Stimulated activated CD4-positive, alpha-beta T cell treated with anti-CD3 and anti-CD28 coated beads, Interleukin-15, amount 100 ng/mL, for 1 hour (primary cell): Measurements from ENCODE around the gene SPDYC.

Source experiments
- DNase-seq, 2 donors: peaks; one replicate each; pipeline ENCODE4 v3.0.0-alpha.2; 2020; ENCODE audit warnings: low read depth in 1 of 2, low spot score in 1 of 2

Gene SPDYC

DNA sequence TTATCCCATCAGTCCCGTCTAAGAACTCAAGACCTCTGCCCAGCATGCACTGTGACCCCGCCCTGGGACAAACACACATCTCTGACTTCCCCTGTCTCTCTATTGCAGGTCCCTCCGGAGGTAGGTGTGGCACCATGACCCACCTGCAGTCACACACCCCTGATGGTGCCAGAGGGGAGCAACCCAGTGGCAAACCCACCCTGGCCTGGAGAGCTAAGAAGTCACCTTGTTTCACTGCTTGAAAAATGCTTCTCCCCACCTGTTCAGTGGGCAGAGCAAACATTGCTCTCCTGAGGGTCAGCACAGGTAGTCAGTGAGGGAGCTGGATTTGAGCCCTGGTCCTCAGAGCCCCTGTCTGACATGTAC, 35.6 kb downstream of the SPDYC start:
- DNase-seq, result no peak

DNA sequence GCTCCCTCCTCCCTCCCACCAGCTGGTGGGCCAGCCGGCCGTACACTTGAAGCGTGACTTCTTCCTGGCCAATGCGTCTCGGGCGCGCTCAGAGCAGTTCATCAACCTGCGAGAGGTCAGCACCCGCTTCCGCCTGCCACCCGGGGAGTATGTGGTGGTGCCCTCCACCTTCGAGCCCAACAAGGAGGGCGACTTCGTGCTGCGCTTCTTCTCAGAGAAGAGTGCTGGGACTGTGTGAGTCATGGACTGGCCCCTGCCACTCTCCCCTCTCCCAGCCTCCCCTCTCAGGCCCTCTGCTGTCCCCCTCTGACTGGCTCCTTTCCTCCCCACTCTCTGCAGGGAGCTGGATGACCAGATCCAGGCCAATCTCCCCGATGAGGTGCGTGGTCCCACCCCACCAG, 36.4 kb downstream of the SPDYC start:
- no peak for DNase-seq

- no peak for DNase-seq
These were observed 36.9 kb downstream of the SPDYC start for GRCh38 chr11:65206901-65207300.

DNA sequence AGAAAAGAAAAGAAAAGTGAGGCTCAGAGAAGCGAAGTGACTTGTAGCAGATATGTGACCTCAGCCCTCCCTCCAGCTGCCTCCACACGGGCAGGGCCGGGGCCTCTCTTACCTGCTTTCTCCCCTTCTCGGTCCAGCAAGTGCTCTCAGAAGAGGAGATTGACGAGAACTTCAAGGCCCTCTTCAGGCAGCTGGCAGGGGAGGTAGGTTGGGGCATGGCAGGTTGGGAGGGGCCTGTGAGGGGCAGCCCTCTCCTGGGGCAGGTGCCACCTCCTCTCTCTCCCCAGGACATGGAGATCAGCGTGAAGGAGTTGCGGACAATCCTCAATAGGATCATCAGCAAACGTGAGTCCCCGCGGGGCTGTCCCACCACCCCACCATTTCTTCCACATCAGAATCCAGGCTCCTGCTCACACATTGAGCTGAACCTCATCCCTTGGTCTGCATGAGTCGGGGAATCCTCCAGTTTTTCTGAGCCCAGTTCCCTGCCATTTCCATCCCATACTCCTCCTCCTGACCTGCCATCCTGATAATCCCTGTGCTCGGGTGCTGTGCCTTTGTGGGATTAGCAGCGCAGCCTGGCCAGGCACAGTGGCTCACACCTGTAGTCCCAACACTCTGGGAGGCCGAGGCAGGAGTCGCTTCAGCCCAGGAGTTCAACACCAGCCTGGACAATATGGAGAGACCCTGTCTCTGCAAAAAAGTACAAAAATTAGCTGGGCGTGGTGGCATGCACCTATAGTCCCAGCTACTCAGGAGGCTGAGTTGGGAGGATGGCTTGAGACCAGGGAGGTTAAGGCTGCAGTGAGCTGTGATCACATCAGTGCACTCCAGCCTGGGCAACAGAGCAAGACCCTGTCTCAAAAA, 38.1 kb downstream of the SPDYC start:
- DNase-seq, result no peak

DNA sequence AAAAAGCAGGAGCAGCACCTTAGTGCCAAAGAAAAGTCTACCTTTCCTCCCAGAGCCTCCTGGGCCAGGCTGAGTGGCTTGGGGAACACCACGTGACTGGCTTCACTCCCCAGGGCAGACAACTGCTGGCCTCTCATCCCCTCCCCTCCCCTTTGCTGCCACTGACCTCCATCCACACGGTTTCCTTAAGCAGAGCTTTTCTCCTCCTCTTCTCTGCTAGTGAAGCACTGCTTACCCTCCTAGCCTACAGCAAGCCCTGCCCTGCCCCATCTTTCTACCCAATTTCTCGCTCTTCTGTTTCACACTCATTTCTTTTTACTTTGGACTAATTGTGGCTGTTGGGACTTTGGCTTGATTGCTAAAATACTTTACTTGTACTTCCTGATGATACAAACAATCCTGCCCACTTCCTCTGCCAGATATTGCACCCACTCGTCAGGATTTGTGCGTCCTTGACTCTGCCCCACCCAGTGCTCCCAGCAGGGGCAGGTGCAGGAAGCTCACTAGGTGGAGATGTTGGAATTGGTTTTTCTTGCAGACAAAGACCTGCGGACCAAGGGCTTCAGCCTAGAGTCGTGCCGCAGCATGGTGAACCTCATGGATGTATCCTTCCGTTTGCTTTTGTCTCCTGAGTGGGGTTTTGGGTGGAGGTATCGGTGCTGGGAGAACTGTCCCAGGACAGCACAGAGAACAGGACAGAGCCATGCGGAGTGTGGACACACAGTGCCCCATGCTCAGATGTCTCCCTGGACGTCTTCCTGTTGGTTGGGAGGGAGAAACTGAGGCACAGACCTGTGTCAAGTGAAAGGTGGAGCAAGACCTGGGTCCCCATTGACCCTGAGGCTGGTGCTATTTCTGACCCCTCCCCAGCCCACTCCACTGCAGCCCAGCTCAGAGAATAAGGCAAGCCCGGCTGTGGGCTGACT, 39.0 kb downstream of the SPDYC start:
- no peak for DNase-seq

- no peak for DNase-seq
These were observed 39.8 kb downstream of the SPDYC start for GRCh38 chr11:65209711-65210360.

GRCh38 chr11:65210361-65210731, 40.3 kb downstream of the SPDYC start:
- no peak for DNase-seq

- no peak for DNase-seq
These were observed 40.7 kb downstream of the SPDYC start for GRCh38 chr11:65210748-65211147.

DNA sequence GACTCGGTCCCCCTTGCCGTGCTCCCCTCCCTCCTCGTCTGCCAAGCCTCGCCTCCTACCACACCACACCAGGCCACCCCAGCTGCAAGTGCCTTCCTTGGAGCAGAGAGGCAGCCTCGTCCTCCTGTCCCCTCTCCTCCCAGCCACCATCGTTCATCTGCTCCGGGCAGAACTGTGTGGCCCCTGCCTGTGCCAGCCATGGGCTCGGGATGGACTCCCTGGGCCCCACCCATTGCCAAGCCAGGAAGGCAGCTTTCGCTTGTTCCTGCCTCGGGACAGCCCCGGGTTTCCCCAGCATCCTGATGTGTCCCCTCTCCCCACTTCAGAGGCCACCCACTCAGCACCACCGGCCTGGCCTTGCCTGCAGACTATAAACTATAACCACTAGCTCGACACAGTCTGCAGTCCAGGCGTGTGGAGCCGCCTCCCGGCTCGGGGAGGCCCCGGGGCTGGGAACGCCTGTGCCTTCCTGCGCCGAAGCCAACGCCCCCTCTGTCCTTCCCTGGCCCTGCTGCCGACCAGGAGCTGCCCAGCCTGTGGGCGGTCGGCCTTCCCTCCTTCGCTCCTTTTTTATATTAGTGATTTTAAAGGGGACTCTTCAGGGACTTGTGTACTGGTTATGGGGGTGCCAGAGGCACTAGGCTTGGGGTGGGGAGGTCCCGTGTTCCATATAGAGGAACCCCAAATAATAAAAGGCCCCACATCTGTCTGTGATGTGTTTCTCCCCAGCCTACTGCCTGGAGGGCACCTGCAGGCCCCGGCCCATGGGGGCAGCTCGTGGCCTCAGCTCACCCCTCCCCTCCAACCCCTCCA, 41.5 kb downstream of the SPDYC start:
- DNase-seq, result no peak

DNA sequence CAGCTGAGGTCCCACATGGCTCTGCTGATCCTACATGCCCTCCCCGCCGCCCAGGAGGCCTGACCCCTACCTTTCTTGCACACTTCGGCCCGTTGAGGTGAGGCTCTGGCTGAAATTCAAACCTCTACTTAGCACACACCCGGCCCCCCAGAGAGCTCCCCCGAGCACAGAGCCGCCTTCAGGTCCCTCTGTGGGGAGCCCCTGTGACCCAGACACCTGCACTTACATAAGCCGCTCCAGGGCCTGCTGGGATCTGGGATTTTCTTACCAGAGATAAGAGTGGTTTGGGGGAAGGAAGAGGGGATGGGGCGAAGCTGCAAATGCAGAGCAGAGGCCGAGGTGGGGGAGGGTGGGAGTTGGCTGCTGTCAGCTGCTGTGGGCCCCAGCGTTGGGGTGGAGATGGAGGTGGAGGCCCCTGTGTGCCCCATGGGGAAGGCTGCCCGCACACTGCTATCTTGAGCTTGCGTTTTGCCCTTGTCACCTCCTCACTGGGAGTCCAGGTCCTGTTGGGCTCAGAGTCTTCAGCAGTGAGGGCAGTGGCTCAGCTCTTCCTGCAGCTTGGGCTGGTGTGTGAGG, 42.3 kb downstream of the SPDYC start:
- no peak for DNase-seq

DNA sequence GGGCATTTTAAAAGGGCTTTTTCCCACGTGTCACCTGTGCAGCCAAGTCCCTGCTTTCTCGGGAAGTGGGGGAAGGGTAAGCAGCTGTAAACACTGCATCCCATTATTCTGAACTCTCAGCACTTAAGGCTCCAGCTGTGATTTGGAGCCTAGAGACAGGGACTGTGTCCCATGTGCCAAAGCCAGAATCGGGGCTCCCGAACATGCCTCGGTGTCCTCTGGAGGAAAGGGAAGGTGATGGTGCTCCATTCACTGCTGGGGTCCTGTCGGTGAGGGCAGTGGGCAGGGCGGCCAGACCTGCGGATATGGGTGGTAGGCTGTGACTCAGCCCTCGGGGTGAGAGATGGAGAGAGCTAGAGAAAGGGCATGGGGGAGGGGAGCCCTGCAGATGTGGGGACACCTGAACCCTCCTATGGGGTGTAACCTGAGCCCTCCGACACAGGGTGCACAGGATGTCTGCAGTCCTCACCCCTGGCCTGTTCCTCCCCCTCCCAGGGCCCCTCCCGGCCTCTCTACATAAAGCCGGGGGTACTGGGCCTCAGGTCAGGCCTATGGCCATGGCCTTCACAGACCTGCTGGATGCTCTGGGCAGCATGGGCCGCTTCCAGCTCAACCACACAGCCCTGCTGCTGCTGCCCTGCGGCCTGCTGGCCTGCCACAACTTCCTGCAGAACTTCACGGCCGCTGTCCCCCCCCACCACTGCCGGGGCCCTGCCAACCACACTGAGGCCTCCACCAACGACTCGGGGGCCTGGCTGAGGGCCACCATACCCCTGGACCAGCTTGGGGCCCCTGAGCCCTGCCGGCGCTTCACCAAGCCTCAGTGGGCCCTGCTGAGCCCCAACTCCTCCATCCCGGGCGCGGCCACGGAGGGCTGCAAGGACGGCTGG, 43.5 kb downstream of the SPDYC start:
- DNase-seq, result no peak

DNA sequence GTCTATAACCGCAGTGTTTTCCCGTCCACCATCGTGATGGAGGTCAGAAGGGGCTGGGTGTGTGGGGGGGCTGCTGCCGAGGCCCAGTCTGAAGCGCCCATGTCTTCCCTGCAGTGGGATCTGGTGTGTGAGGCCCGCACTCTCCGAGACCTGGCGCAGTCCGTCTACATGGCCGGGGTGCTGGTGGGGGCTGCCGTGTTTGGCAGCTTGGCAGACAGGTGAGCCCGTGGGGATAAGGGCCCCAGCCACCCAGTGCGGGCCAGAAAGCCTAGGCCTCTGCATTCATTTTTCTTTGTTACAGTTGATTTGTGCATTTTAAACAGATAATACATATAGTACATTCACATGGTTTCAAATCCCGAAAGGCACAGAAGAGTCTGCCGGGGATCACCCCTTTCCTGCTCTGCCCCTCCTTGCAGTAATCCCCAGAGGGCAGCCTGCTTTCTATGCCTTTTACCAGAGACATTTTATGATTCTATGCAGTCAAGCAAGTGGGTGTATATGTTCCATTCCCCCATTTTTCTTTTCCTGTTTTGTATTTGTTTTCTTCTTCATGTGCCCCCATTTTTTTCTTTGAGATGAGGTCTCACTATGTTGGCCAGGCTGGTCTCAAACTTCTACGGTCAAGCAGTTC, 44.3 kb downstream of the SPDYC start:
- DNase-seq, result no peak

DNA sequence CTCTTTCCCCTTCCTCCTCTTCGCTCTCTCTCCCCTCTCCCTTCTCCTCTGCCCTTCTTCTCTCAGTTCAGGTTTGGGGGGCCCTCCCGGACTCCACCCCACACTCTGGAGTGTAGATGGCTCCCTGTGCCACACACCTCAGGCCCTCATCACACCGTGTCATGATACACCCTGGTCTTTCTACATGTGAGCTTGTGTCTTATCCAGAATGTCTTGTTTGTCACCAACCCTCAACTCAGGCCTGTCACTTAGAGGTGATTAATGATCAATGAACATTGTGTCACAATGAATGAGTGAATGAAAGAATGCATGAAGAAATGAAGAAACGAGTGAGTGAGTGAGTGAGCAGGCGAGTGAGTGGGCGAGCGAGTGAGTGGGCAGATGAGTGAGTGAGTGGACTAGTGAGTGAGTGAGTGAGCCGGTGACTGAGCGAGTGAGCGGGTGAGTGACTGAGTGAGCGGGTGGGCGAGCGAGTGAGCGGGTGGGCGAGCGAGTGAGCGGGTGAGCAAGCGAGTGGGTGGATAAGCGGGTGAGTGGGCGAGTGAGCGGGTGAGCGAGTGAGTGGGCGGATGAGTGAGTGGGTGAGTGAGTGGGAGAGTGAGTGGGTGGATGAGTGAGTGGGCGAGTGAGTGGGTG, 45.5 kb downstream of the SPDYC start:
- no peak for DNase-seq

DNA sequence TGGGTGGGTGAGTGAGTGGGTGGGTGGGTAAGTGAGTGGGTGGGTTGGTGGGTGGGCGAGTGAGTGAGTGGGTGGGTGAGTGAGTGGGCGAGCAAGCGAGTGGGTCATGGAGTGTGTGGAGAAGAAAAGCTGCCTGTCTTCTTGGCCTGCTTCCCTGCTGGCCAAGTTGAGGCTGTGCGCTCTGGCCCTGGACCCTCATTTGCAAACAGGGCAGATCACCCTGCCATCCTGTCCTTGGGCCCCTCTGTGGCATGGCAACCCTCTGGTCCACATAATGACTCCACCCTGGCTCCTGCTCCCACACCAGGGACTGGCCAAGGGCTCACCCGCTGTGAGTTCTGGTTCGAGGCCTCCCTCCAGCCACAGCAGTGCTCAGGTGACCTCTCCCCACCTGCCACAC, 46.8 kb downstream of the SPDYC start:
- no peak for DNase-seq

GRCh38 chr11:65217441-65218423, 47.7 kb downstream of the SPDYC start:
- no peak for DNase-seq

GRCh38 chr11:65218446-65218845, 48.4 kb downstream of the SPDYC start:
- no peak for DNase-seq

DNA sequence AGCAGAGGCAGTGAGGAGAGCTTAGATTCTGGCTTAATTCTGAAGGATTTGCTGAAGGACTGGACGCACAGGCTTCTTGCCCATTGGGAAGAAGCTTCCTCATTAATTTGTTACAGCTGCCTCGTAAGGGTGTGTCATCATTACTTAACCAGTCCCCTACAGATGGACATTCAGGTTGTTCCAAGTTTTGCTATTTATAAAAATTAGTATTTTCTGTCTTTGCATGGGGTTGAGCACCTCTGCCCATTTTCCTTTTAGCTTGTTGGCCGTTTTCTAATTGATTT, 49.8 kb downstream of the SPDYC start:
- DNase-seq, result no peak

DNA sequence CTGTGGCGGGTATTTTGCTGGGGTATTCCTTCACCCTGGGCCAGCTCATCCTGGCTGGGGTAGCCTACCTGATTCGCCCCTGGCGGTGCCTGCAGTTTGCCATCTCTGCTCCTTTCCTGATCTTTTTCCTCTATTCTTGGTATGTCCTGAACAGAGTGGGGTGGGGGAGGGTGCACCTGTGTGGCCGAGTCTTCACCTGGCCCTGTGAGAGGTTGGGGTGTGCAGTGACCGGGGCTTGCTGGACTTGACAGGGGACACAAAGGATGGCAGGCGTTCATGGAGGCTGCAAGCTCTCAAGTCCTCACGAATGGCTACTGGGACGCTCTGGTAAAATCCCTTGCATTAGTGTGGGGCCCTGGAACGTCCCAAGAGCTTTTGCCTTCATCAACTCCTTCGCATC, 51.0 kb downstream of the SPDYC start:
- DNase-seq, result no peak
